Heart left ventricle (tissue), 16 donors: ENCODE measurements around the gene GLYR1. TPM values are rescaled to one million over a fixed set of nuclear protein-coding genes. Genes with fewer than 3 reads are reported as not detected.

Experiments
- ATAC-seq, 4 donors: fragments of 200-7000 bp; cut with Tn5 transposase; one replicate each; pipeline ENCODE4 v1.9.1; 2020 to 2022; ENCODE audit warnings: moderate library complexity in 4 of 4, mild to moderate bottlenecking in 3 of 4, moderate number of reproducible peaks in 1 of 4
- DNase-seq, 5 donors: peaks; one replicate each; pipeline ENCODE4 v3.0.0-alpha.2; 2020
- H3K27ac ChIP-seq, 12 donors: fragments of 200-600 bp; sonication (generic) in 4 of 12; one replicate each; pipeline versions ENCODE4 v1.5.0 to v1.8.0; 2016 to 2022; ENCODE audit warnings: mild to moderate bottlenecking in 2 of 12
- H3K27me3 ChIP-seq, 9 donors: fragments of 200-600 bp; sonication (generic) in 2 of 9; one replicate each; pipeline versions ENCODE4 v1.5.1 to v1.8.0; 2016 to 2022; ENCODE audit warnings: mild to moderate bottlenecking in 3 of 9
- H3K36me3 ChIP-seq, 9 donors: fragments of 200-600 bp; sonication (generic) in 2 of 9; one replicate each; pipeline versions ENCODE4 v1.5.0 to v1.8.0; 2018 to 2022; ENCODE audit warnings: mild to moderate bottlenecking in 2 of 9
- H3K4me1 ChIP-seq, 12 donors: fragments of 200-600 bp; sonication (generic) in 4 of 12; one replicate each; pipeline versions ENCODE4 v1.5.0 to v1.8.0; 2016 to 2022; ENCODE audit warnings: mild to moderate bottlenecking in 3 of 12
- H3K4me3 ChIP-seq, 12 donors: fragments of 200-600 bp; sonication (generic) in 4 of 12; one replicate each; pipeline versions ENCODE4 v1.5.0 to v1.8.0; 2017 to 2022; ENCODE audit warnings: mild to moderate bottlenecking in 9 of 12, moderate library complexity in 4 of 12
- H3K9me3 ChIP-seq, 12 donors: fragments of 200-600 bp; sonication (generic) in 4 of 12; one replicate each; pipeline versions ENCODE4 v1.5.0 to v1.8.0; 2016 to 2022; ENCODE audit warnings: mild to moderate bottlenecking in 1 of 12
- CTCF ChIP-seq, 12 donors: fragments of 200-600 bp; sonication (generic) in 4 of 12; IDR thresholded peaks; one replicate each; pipeline versions ENCODE4 v1.5.0 to v1.8.0; 2018 to 2022; ENCODE audit warnings: antibody characterized with exemption in 12 of 12, mild to moderate bottlenecking in 5 of 12
- POLR2A ChIP-seq, 2 donors: fragments of 450-650 bp; IDR thresholded peaks; one replicate each; pipeline ENCODE4 v1.6.1; 2017; ENCODE audit warnings: antibody characterized with exemption in 2 of 2, mild to moderate bottlenecking in 2 of 2, moderate library complexity in 2 of 2
- WGBS, 4 donors: extraction: QIAGEN DNeasy Blood & Tissue Kit in 2 of 4; methylation state at CpG; one replicate each; pipeline versions ENCODE4 v1.1.5 to v1.1.7; 2013 to 2018; 5-methylcytosine and 5-hydroxymethylcytosine counted together
- intact Hi-C, 10 donors: fragments of 100-400 bp; cut with DNase I; formaldehyde crosslinking; loops; one replicate each; pipeline versions ENCODE4 v1.11.1 to v1.14.2; 2022
- polyA plus RNA-seq, 2 donors: library from polyadenylated mRNA; stranded (reverse); fragments of 200-250 nt; gene quantifications; one replicate each; pipeline ENCODE4 v1.2.3, GENCODE V29; 2013
- total RNA-seq, 9 donors: library from RNA; depleted of rRNA in 2 of 9; stranded (reverse); fragments of >200 nt in 2 of 9; fragmentation: NEBNext Ultra II Directional in 3 of 9; extraction: Animal tissue kit (Norgen Biotek cat#: 25700) in 3 of 9; gene quantifications; one replicate each; pipeline versions ENCODE4 v1.1.0 to v1.2.4, GENCODE V29; 2016 to 2023
- donor health status: ischemic (EF 13 %, LVEDD 7.1; RV severe dilation, severe dysfunction).
- donor health status: healthy with polysubstance abuse.
- donor health status: DM: no; HTN: yes; CAD: no.
- donor health status: DM: no; HTN: no; CAD: no.
- donor health status: ischemic (EF 25% LVEDD 6.9; RV normal size, moderate dysfunction).
- donor health status: ischemic (EF 25% LVEDD 5.7; RV mildly dilated, moderate dysfunction).
- donor health status: healthy.
- donor health status: DM: yes; HTN: yes; CAD: no.
- donor health status: ischemic (EF 35%, LVEDD 5.7; RV mildly dilated, moderate dysfunction).
- donor health status: nonischemic (EF 11% LVEDD 7.7; RV severe dilation, severe dysfunction).
- donor health status: DM: yes; HTN: yes; CAD: no.
- donor health status: PGD.
- donor health status: ischemic (EF 29% LVEDD 5.4; RV normal size, mild dysfunction).
- donor health status: nonischemic (EF 23%, LVEDD 6.1; RV moderate dilation, normal function).

The GLYR1 gene
- total and polyA plus RNA-seq, 11 donors, result 51.3 to 96.6 (median 74.9) TPM

GRCh38 chr16:4894276-4895150 is 47.4 kb upstream of the GLYR1 start:
- H3K4me1 ChIP-seq, result peaks cover 0 to 19% (median 12%) of the 10 kb centered on the region in 12 donors
- intact Hi-C loops, result loop anchor here in 1 of 10 donors (5.0 kb wide), 1 partner anchor 43 kb away; the partner anchor contains the start of gene PPL
- no peak overlapping the region for H3K4me3 ChIP-seq
- TF ChIP-seq POLR2A (IDR thresholded peaks at IDR 0.05), result no peak
- TF ChIP-seq CTCF (IDR thresholded peaks at IDR 0.05), result no peak
- H3K27ac ChIP-seq, result no peak overlapping the region
- WGBS, 4 donors, result 87 to 92% (median 89%) methylated on average over 20 to 22 of the region's 22 CpGs
- DNase-seq (no peak), ATAC-seq (no peak)
- peaks cover 0 to 11% (median 2%) of the 10 kb centered on the region in 9 donors for H3K36me3 ChIP-seq
- H3K9me3 ChIP-seq, result peaks cover 0 to 6% (median 0%) of the 10 kb centered on the region in 12 donors
- no peaks in the 10 kb centered on the region for H3K27me3 ChIP-seq

DNA sequence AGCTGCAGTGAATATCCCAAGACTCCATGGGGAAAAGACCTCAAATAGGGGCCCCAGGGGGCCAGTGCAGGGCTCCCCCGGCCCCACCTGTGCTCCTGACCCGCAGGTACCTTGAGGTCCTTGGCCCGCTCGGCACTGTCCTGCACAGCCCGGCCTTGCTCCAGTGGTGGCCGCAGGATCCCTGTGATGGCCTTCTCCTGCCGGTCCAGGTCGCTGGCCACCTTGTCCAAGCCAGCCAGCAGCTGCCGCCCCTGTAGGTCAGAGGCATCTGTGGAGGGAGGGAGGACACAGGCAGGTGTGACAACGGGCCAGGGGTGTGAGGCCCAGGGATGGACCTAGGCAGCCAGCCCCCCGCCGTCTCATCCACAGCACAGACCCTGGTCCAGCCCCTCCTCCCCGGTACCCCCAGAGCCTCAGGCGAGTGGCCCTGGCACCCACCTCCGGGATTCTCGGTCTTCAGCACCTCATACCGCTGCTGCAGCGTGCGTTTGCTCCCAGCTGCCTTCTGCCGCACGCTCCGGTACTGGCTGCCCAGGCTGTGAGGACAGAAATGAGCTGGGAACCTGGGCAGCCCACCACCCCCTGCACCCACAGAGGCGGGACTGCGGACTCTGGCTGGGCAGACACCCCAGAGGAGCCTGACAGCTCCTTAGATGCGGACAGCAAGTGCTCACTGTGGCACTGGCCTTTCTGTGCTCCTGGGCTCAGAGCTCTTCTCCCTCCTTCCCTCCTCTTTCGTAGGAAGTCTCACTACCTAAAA is 46.2 kb upstream of the GLYR1 start:
- ATAC-seq (peak in 1 of 4 donors; percentile 17), DNase-seq (no peak)
- H3K36me3 ChIP-seq, result peaks cover 0 to 18% (median 8%) of the 10 kb centered on the region in 9 donors
- peaks cover 0 to 19% (median 12%) of the 10 kb centered on the region in 12 donors for H3K4me1 ChIP-seq
- 88 to 95% (median 90%) methylated on average over 19 to 26 of the region's 26 CpGs for WGBS, 4 donors
- no peak for TF ChIP-seq CTCF (IDR thresholded peaks at IDR 0.05)
- TF ChIP-seq POLR2A (IDR thresholded peaks at IDR 0.05), result no peak
- H3K27ac ChIP-seq, result peak overlapping the region in 7 of 12 donors; percentile 13 to 73 (median 54)
- intact Hi-C loops, result loop anchor here in 1 of 10 donors (5.0 kb wide), 1 partner anchor 44 kb away; the partner anchor contains the start of gene PPL
- H3K9me3 ChIP-seq, result peaks cover 0 to under 1% (median 0%) of the 10 kb centered on the region in 12 donors
- no peaks in the 10 kb centered on the region for H3K27me3 ChIP-seq
- no peak overlapping the region for H3K4me3 ChIP-seq

DNA sequence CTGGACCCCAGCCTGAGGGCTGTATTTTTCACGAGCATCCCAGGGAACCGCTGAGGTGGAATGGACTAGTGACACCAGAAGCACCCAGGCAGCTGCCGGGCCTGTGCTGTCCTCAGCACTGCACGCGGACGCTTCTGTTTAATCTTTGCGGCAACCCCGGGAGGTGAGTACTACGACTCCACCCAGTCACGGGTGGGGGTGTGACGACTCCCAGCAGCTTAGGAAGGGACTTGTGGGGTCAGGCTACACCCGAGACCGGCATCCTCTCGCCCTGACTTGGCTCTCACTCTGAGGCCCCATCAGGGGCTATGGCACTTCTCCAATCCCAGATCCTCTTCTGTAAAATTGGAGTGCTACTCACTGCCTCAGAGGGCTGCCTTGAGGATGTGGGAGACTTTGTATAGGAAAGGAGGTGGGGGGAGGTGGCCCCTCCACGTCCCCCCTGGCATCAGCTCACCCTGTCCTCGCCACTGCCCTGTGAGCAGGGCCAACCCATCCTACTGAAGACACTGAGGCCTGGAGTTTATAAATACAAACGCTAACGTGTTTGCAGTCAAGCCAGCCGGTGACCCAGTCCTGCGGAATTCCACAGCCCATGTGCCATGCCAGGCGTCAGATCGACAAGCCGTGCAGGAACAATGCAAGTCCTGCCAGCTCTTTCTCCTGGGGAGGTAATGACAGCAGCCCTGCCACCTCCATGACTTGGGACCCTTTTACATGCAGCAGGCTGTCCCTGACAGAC is 45.4 kb upstream of the GLYR1 start:
- no peaks in the 10 kb centered on the region for H3K9me3 ChIP-seq
- 11 to 29% (median 26%) methylated on average over 12 to 23 of the region's 23 CpGs for WGBS, 4 donors
- H3K27me3 ChIP-seq, result no peaks in the 10 kb centered on the region
- no peak for TF ChIP-seq POLR2A (IDR thresholded peaks at IDR 0.05)
- TF ChIP-seq CTCF (IDR thresholded peaks at IDR 0.05), result no peak
- H3K4me3 ChIP-seq, result no peak overlapping the region
- H3K27ac ChIP-seq, result peak overlapping the region in 8 of 12 donors; percentile 13 to 73 (median 52)
- ATAC-seq, result peak; percentile 64 to 82 (median 69)
- intact Hi-C loops, result loop anchor here in 1 of 10 donors (5.0 kb wide), 1 partner anchor 45 kb away; the partner anchor contains the start of gene PPL
- peaks cover 0 to 24% (median 15%) of the 10 kb centered on the region in 9 donors for H3K36me3 ChIP-seq
- H3K4me1 ChIP-seq, result peaks cover 0 to 19% (median 12%) of the 10 kb centered on the region in 12 donors
- DNase-seq, result peak in 4 of 5 donors; percentile 40 to 74 (median 64)
